ENCODE measurements around the gene TTC33.

GRCh38 chr5:40649463-40650030 lies 106.2 kb downstream of the TTC33 start:
- TF ChIP-seq, protein P1, sequence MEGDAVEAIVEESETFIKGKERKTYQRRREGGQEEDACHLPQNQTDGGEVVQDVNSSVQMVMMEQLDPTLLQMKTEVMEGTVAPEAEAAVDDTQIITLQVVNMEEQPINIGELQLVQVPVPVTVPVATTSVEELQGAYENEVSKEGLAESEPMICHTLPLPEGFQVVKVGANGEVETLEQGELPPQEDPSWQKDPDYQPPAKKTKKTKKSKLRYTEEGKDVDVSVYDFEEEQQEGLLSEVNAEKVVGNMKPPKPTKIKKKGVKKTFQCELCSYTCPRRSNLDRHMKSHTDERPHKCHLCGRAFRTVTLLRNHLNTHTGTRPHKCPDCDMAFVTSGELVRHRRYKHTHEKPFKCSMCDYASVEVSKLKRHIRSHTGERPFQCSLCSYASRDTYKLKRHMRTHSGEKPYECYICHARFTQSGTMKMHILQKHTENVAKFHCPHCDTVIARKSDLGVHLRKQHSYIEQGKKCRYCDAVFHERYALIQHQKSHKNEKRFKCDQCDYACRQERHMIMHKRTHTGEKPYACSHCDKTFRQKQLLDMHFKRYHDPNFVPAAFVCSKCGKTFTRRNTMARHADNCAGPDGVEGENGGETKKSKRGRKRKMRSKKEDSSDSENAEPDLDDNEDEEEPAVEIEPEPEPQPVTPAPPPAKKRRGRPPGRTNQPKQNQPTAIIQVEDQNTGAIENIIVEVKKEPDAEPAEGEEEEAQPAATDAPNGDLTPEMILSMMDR (IDR thresholded peaks at IDR 0.05) = no peak
- TF ChIP-seq POLR2A (IDR thresholded peaks at IDR 0.05) = no peak

All from Peyer's patch (tissue), 4 donors.